HUES48 (cell line): ENCODE results near the gene LRRC72.

ENCODE experiments used
- H3K27ac ChIP-seq: one replicate; pipeline ENCODE4 v1.7.0; 2013; ENCODE audit warnings: low read depth, low read length, inconsistent platforms
- H3K27me3 ChIP-seq: 2 replicates; pipeline ENCODE4 v1.6.1; 2013; ENCODE audit warnings: mild to moderate bottlenecking, low read length; ENCODE audit not compliant: control insufficient read depth, insufficient read depth
- H3K36me3 ChIP-seq: 2 replicates; pipeline ENCODE4 v1.6.1; 2013; ENCODE audit warnings: low read length; ENCODE audit not compliant: control insufficient read depth, insufficient read depth
- H3K4me1 ChIP-seq: 2 replicates; pipeline ENCODE4 v1.6.1; 2013; ENCODE audit warnings: mild to moderate bottlenecking, low read length; ENCODE audit not compliant: control insufficient read depth, insufficient read depth
- H3K4me3 ChIP-seq: 2 replicates; pipeline ENCODE4 v1.5.1; 2013; ENCODE audit warnings: mild to moderate bottlenecking, low read depth, low read length
- H3K9ac ChIP-seq: 2 replicates; pipeline ENCODE4 v1.6.1; 2013; ENCODE audit warnings: mild to moderate bottlenecking, low read depth, low read length, moderate library complexity
- H3K9me3 ChIP-seq: 2 replicates; pipeline ENCODE4 v1.6.1; 2013; ENCODE audit warnings: low read length; ENCODE audit not compliant: control insufficient read depth, insufficient read depth

The LRRC72 gene

GRCh38 chr7:16526742-16527540, at the start of gene LRRC72:
Gene LRRC72 (plus strand): TSS chr7:16526825. CDS start chr7:16526953, 128 bp downstream.
- no peak within 1 kb of the TSS for H3K27ac ChIP-seq
- no peaks in the 10 kb centered on the region for H3K27me3 ChIP-seq
- no peaks in the 10 kb centered on the region for H3K36me3 ChIP-seq
- H3K4me3 ChIP-seq: no peak within 1 kb of the TSS
- H3K9me3 ChIP-seq: no peaks in the 10 kb centered on the region
- no peak within 1 kb of the TSS for H3K9ac ChIP-seq
- H3K4me1 ChIP-seq: no peaks in the 10 kb centered on the region

- Histone ChIP-seq H3K27ac (no peak overlapping the region), H3K9ac (no peak overlapping the region), H3K4me3 (no peak overlapping the region), H3K36me3 (no peaks in the 10 kb centered on the region), H3K27me3 (no peaks in the 10 kb centered on the region), H3K4me1 (no peaks in the 10 kb centered on the region), H3K9me3 (no peaks in the 10 kb centered on the region)
These were observed 47.5 kb upstream of the LRRC72 start for GRCh38 chr7:16479161-16479560.

- H3K4me1 ChIP-seq: peaks cover 3% of the 10 kb centered on the region
- H3K4me3 ChIP-seq: no peak overlapping the region
- H3K27ac ChIP-seq: no peak overlapping the region
- H3K36me3 ChIP-seq: no peaks in the 10 kb centered on the region
- H3K9ac ChIP-seq: no peak overlapping the region
- H3K9me3 ChIP-seq: no peaks in the 10 kb centered on the region
- H3K27me3 ChIP-seq: no peaks in the 10 kb centered on the region
These were observed 47.0 kb upstream of the LRRC72 start for GRCh38 chr7:16479591-16479990.

- no peaks in the 10 kb centered on the region for H3K9me3 ChIP-seq
- no peaks in the 10 kb centered on the region for H3K36me3 ChIP-seq
- peak overlapping the region; percentile 38 for H3K27ac ChIP-seq
- H3K4me1 ChIP-seq: peaks cover 10% of the 10 kb centered on the region
- no peaks in the 10 kb centered on the region for H3K27me3 ChIP-seq
- no peak overlapping the region for H3K9ac ChIP-seq
- no peak overlapping the region for H3K4me3 ChIP-seq
These were observed 42.0 kb upstream of the LRRC72 start for GRCh38 chr7:16484453-16485158.

- Histone ChIP-seq H3K9me3 (no peaks in the 10 kb centered on the region), H3K27me3 (no peaks in the 10 kb centered on the region), H3K4me3 (no peak overlapping the region), H3K27ac (no peak overlapping the region), H3K36me3 (no peaks in the 10 kb centered on the region), H3K4me1 (no peaks in the 10 kb centered on the region), H3K9ac (no peak overlapping the region)
These were observed 35.5 kb upstream of the LRRC72 start for GRCh38 chr7:16491148-16491547.

GRCh38 chr7:16492513-16493062, 34.0 kb upstream of the LRRC72 start:
- no peak overlapping the region for H3K9ac ChIP-seq
- H3K4me3 ChIP-seq: no peak overlapping the region
- no peaks in the 10 kb centered on the region for H3K4me1 ChIP-seq
- H3K9me3 ChIP-seq: no peaks in the 10 kb centered on the region
- H3K36me3 ChIP-seq: no peaks in the 10 kb centered on the region
- no peak overlapping the region for H3K27ac ChIP-seq
- no peaks in the 10 kb centered on the region for H3K27me3 ChIP-seq

GRCh38 chr7:16493266-16493665, 33.4 kb upstream of the LRRC72 start:
- Histone ChIP-seq H3K4me1 (no peaks in the 10 kb centered on the region), H3K9me3 (no peaks in the 10 kb centered on the region), H3K36me3 (no peaks in the 10 kb centered on the region), H3K9ac (no peak overlapping the region), H3K27ac (no peak overlapping the region), H3K27me3 (no peaks in the 10 kb centered on the region), H3K4me3 (no peak overlapping the region)

- no peaks in the 10 kb centered on the region for H3K4me1 ChIP-seq
- H3K36me3 ChIP-seq: no peaks in the 10 kb centered on the region
- no peak overlapping the region for H3K9ac ChIP-seq
- H3K27ac ChIP-seq: no peak overlapping the region
- H3K27me3 ChIP-seq: no peaks in the 10 kb centered on the region
- H3K9me3 ChIP-seq: no peaks in the 10 kb centered on the region
- no peak overlapping the region for H3K4me3 ChIP-seq
These were observed 32.1 kb upstream of the LRRC72 start for GRCh38 chr7:16494551-16494950.

- no peaks in the 10 kb centered on the region for H3K36me3 ChIP-seq
- no peak overlapping the region for H3K4me3 ChIP-seq
- H3K9me3 ChIP-seq: no peaks in the 10 kb centered on the region
- no peaks in the 10 kb centered on the region for H3K27me3 ChIP-seq
- no peak overlapping the region for H3K27ac ChIP-seq
- H3K4me1 ChIP-seq: no peaks in the 10 kb centered on the region
- H3K9ac ChIP-seq: no peak overlapping the region
These were observed 31.5 kb upstream of the LRRC72 start for GRCh38 chr7:16494955-16495719.

GRCh38 chr7:16498122-16498521, 28.5 kb upstream of the LRRC72 start:
- Histone ChIP-seq H3K27me3 (no peaks in the 10 kb centered on the region), H3K9me3 (no peaks in the 10 kb centered on the region), H3K27ac (no peak overlapping the region), H3K36me3 (no peaks in the 10 kb centered on the region), H3K4me1 (no peaks in the 10 kb centered on the region), H3K9ac (no peak overlapping the region), H3K4me3 (no peak overlapping the region)
